ENCODE measurements around the gene ADGRG3. TPM values are rescaled to one million over a fixed set of nuclear protein-coding genes. Genes with fewer than 3 reads are reported as not detected.
A peak's percentile ranks its signal among the peaks of the same experiment; 100 is the strongest.

The ADGRG3 gene
- total and polyA plus RNA-seq, 9 of the 15 experiments (the other 6 are each of a cell fraction or from before 2014, with no cell fraction given): 0.09 to 0.52 (median 0.14) TPM; not detected in 3

- TF ChIP-seq E2F5 (CRISPR knock-in tag; IDR thresholded peaks at IDR 0.05) (peak; percentile 54; the same call in 1 of the 2 replicates), KAT2B (IDR thresholded peaks at IDR 0.05; ENCODE audit: low read depth, low read length) (no peak), TRIM28 (IDR thresholded peaks at IDR 0.05) (peak; percentile 85; the same call in 1 of the 2 replicates), COPS2 (conservative IDR thresholded peaks at IDR 0.05) (no peak), MXI1 (IDR thresholded peaks at IDR 0.05; ENCODE audit: low read depth, low read length) (peak; percentile 73; the same call in 1 of the 2 replicates)
These were observed 21.9 kb downstream of the ADGRG3 start (continued) for GRCh38 chr16:57689762-57690558.

- Histone ChIP-seq H2AFZ (ENCODE audit: low read depth, low read length) (no peak overlapping the region), H3K9ac (ENCODE audit: insufficient read depth in 1 of 2, low read depth in 2 of 2, low read length in 2 of 2) (no peak overlapping the region), H4K20me1 (replicated peaks; ENCODE audit: control insufficient read depth, insufficient read depth, low read length) (no peaks in the 10 kb centered on the region), H3K9me1 (ENCODE audit: control insufficient read depth, insufficient read depth, low read length) (peaks cover 8% of the 10 kb centered on the region), H3K27ac (ENCODE audit: extremely low read depth, low read depth, low read length) (no peak overlapping the region), H3K4me1 (replicated peaks in 1 of 2; ENCODE audit: control insufficient read depth in 2 of 2, insufficient read depth in 2 of 2, low read length in 2 of 2) (peaks cover 54 to 63% of the 10 kb centered on the region in 2 experiments), H3K79me2 (ENCODE audit: control insufficient read depth, insufficient read depth, low read length) (no peaks in the 10 kb centered on the region), H3K36me3 (ENCODE audit: control insufficient read depth, insufficient read depth, low read length) (no peaks in the 10 kb centered on the region), H3K4me2 (ENCODE audit: insufficient read depth, low read length) (peak overlapping the region; percentile 19; the same call in 1 of the 2 replicates), H3K27me3 (ENCODE audit: control insufficient read depth in 2 of 2, insufficient read depth in 2 of 2, low read length in 2 of 2) (no peaks in the 10 kb centered on the region), H3K4me3 (no peak overlapping the region), H3K9me3 (replicated peaks; ENCODE audit: control insufficient read depth, insufficient read depth, low read depth, low read length) (no peaks in the 10 kb centered on the region)
- WGBS (ENCODE audit: insufficient coverage, low coverage, missing lambda C conversion rate): 0% methylated on average over 4 of the region's 4 CpGs
- POLR2A ChIA-PET: interaction anchor here (0.5 to 2.2 kb wide), 4 partner anchors 9 to 578 kb away, joined by 3 to 15 read pairs (median 3); no protein-coding TSS in a partner anchor
- intact Hi-C loops (cut with micrococcal nuclease): loop anchor here (1.0 to 5.0 kb wide), 3 partner anchors 15 to 46 kb away; partner anchors contain the start of gene KATNB1
- peak; percentile 14; the same call in 2 of the 3 replicates for ATAC-seq
- peak; percentile 62 to 80 (median 68) for DNase-seq (ENCODE audit: extremely low read depth in 1 of 4, low spot score in 3 of 4)
- BruUV-seq (replicated peaks): no TSS peak
- in situ Hi-C loops (cut with MboI): no loop called here
- peak; percentile 63 for FAIRE-seq
- CTCF ChIA-PET (ENCODE audit: low intra/inter-chr PET ratio): no interaction called here
- TF ChIP-seq PTBP1 (IDR thresholded peaks at IDR 0.05; ENCODE audit: low read depth, low read length) (no peak), ZNF512 (tag; IDR thresholded peaks at IDR 0.05) (peak; percentile 96), ZNF408 (CRISPR knock-in tag; IDR thresholded peaks at IDR 0.05; ENCODE audit: low read depth) (no peak), OTX1 (CRISPR knock-in tag; IDR thresholded peaks at IDR 0.05) (peak; percentile 83), ZNF583 (CRISPR knock-in tag; IDR thresholded peaks at IDR 0.05) (peak; percentile 70; the same call in 1 of the 2 replicates), EP300 (IDR thresholded peaks at IDR 0.05; ENCODE audit: low read length) (peak; percentile 70), NCOR1 (IDR thresholded peaks at IDR 0.05) (peak; percentile 67), ZNF280A (IDR thresholded peaks at IDR 0.05; ENCODE audit: low read depth, partially characterized antibody) (no peak), SMAD2 (IDR thresholded peaks at IDR 0.05; ENCODE audit: low read depth, low read length) (no peak), TAL1 (IDR thresholded peaks at IDR 0.05) (peak; percentile 82)
These were observed 22.8 kb downstream of the ADGRG3 start for GRCh38 chr16:57690782-57691471.
